Measurements from ENCODE around the gene VKORC1.

VKORC1 gene

DNA sequence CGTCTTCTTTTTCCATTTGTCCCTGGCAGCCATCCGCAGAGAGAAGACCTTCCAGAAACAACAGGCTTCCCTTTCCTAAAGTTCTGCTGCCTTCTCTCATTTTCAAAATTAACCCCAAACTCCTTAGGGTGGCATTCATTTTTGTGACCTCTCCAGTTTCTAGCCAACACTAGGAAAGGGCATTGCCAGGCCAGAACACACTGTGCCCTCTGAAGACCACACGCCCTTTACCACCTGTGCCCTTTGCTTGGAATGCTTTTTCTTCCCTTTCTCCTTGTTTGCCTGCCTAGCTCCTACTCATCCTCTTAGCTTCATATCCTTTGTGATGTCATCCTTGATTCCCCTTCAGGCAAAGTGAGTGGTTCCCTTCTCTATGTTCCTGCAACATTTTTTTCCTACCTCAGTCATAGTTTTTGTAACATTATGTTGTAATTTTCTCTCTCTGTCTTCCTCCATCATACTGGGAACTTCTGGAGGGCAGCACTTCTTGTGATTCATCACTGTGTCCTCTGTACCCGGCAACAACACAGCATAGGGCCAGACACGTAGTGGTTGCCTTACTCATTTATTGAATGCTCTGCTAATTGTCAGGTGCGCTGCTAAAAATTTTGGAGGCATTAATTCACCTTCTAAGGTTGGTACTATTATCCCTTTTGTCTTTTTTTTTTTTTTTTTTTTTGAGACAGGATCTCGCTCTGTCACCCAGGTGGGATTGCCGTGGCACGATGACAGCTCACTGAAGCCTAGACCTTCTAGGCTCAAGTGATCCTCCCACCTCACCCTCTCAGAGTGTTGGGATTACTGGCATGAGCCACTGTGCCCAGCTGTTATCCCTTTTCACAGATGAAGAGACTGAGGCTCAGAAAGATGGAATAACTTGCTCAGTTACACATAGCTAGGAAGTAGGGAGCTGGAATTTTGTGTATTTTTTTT lies 23.9 kb upstream of the VKORC1 start:
- TF ChIP-seq, protein P1, sequence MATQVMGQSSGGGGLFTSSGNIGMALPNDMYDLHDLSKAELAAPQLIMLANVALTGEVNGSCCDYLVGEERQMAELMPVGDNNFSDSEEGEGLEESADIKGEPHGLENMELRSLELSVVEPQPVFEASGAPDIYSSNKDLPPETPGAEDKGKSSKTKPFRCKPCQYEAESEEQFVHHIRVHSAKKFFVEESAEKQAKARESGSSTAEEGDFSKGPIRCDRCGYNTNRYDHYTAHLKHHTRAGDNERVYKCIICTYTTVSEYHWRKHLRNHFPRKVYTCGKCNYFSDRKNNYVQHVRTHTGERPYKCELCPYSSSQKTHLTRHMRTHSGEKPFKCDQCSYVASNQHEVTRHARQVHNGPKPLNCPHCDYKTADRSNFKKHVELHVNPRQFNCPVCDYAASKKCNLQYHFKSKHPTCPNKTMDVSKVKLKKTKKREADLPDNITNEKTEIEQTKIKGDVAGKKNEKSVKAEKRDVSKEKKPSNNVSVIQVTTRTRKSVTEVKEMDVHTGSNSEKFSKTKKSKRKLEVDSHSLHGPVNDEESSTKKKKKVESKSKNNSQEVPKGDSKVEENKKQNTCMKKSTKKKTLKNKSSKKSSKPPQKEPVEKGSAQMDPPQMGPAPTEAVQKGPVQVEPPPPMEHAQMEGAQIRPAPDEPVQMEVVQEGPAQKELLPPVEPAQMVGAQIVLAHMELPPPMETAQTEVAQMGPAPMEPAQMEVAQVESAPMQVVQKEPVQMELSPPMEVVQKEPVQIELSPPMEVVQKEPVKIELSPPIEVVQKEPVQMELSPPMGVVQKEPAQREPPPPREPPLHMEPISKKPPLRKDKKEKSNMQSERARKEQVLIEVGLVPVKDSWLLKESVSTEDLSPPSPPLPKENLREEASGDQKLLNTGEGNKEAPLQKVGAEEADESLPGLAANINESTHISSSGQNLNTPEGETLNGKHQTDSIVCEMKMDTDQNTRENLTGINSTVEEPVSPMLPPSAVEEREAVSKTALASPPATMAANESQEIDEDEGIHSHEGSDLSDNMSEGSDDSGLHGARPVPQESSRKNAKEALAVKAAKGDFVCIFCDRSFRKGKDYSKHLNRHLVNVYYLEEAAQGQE (IDR thresholded peaks at IDR 0.05; ENCODE audit: insufficient read depth in 1 of 2, low read depth in 2 of 2, low read length in 2 of 2) = no peak
- TF ChIP-seq TAF1 (IDR thresholded peaks at IDR 0.05; ENCODE audit: borderline replicate concordance, insufficient read depth, low read length) (no peak), SIN3A (IDR thresholded peaks at IDR 0.05; ENCODE audit: borderline replicate concordance, insufficient read depth, low read length) (no peak), FOXP2 (optimal IDR thresholded peaks at IDR 0.05; ENCODE audit: borderline replicate concordance, extremely low read depth, extremely low read length, insufficient read depth) (no peak), POLR2AphosphoS5 (IDR thresholded peaks at IDR 0.05; ENCODE audit: low read depth, low read length) (no peak)

DNA sequence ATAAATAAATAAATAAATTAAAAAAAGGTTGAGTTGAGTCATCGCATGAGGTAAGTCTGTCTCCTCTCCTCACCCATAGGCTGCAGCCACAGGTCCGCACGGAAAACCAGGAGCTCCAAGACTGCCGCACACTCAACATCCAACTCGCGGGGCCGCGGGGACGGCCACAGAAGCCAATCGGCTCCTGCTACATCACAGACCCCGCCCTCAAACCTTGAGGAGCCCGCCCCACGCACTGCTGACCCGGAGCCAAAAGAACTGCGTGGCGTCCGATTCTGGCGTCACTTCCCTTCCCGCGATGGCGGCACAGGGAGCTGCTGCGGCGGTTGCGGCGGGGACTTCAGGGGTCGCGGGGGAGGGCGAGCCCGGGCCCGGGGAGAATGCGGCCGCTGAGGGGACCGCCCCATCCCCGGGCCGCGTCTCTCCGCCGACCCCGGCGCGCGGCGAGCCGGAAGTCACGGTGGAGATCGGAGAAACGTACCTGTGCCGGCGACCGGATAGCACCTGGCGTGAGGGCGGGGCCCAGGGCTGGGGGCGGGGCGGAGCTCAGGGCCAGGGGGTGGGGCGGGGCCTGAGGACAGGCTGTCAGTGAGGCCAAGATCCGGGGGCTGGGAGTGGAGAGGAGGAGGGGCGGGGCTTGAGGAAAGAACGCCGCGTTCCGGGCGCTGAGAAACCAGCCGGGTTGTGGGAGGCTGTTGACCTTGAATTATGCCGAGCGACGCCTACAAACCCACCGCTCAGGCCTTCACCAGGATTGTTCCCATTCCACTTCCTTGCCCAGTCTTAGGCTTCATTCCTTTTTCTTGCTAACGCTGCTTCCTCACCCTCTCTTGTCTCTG lies 23.0 kb upstream of the VKORC1 start, which contains the start of gene KAT8:
TSS of gene KAT8 (plus strand) at position 281 of the 839 bp plus-strand sequence. CDS start at position 299, 18 bp downstream.
- TF ChIP-seq FOXP2 (optimal IDR thresholded peaks at IDR 0.05; ENCODE audit: borderline replicate concordance, extremely low read depth, extremely low read length, insufficient read depth) (no peak), TAF1 (IDR thresholded peaks at IDR 0.05; ENCODE audit: borderline replicate concordance, insufficient read depth, low read length) (peak; percentile 95), POLR2AphosphoS5 (IDR thresholded peaks at IDR 0.05; ENCODE audit: low read depth, low read length) (peak; percentile 75), SIN3A (IDR thresholded peaks at IDR 0.05; ENCODE audit: borderline replicate concordance, insufficient read depth, low read length) (no peak)
- TF ChIP-seq, protein P1 (IDR thresholded peaks at IDR 0.05; ENCODE audit: insufficient read depth in 1 of 2, low read depth in 2 of 2, low read length in 2 of 2) = no peak

DNA sequence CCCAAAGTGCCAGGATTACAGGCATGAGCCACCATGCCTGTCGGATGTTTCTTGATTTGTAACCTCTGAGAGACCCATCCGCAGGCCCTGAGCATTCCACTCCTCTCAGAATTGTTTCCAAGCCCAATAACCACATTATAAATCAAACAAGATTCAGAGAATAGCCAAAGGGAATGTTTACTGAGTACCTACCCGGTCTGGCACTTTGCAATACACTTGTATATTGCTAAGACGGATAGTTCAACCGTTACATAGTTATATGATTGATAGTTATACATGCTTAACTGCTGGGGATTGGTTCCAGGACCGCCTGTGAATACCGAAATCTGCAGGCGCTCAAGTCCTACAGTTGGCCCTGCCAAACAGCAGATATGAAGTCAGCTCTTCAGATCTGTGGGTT lies 19.9 kb upstream of the VKORC1 start:
- TF ChIP-seq SIN3A (IDR thresholded peaks at IDR 0.05; ENCODE audit: borderline replicate concordance, insufficient read depth, low read length) (no peak), TAF1 (IDR thresholded peaks at IDR 0.05; ENCODE audit: borderline replicate concordance, insufficient read depth, low read length) (no peak), POLR2AphosphoS5 (IDR thresholded peaks at IDR 0.05; ENCODE audit: low read depth, low read length) (0 out of 2 replicates have a peak, but pooled peaks have one; percentile 26)
- TF ChIP-seq, protein P1 (IDR thresholded peaks at IDR 0.05; ENCODE audit: insufficient read depth in 1 of 2, low read depth in 2 of 2, low read length in 2 of 2) = no peak

DNA sequence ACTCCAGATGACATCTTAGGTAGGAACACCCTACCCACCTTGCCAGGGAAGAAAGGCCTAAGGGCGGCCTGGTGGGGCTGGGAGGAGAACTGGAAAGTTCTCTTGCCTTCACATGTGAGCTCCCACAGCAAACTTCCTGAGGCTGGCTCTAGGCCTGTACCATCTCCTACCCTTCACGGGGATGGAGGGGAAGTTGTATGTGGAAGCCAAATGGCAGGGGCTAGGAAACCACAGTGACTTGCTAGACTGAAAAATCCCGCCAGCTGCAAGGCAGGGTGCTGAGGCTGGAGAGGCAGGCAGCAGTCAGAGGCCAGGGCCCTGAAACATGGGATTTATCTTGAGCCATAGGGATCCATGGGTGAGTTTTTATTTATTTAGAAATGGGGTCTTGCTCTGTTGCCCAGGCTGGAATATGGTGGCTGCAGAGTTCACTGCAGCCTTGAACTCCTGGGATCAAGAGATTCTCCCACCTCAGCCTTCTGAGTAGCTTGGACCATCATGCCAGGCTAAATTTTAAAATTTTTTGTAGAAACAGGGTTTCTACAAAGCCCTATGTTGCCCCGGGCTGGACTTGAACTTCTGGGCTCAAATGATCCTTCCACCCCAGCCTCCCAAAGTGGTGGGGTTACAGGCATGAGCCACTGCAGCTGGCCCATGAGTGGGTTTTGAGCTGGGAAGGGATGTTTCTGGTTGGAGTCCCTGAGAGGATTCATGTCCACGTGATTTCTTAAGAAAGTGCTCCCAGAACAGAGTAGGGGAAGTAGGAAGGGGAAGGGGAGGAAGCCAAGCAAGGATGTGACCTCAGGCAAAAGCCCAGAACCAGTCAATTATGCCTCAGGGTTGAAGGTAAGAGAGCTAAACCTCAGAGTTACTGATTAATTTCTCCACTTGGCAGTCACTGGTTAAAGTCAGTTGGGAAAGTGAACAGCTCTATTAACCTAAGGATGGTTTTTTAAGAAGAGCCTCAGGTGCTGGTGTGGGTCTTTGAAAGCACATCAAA lies 18.8 kb upstream of the VKORC1 start:
- TF ChIP-seq SIN3A (IDR thresholded peaks at IDR 0.05; ENCODE audit: borderline replicate concordance, insufficient read depth, low read length) (no peak), TAF1 (IDR thresholded peaks at IDR 0.05; ENCODE audit: borderline replicate concordance, insufficient read depth, low read length) (no peak), FOXP2 (optimal IDR thresholded peaks at IDR 0.05; ENCODE audit: borderline replicate concordance, extremely low read depth, extremely low read length, insufficient read depth) (no peak), POLR2AphosphoS5 (IDR thresholded peaks at IDR 0.05; ENCODE audit: low read depth, low read length) (no peak; the same call in 1 of the 2 replicates)
- TF ChIP-seq, protein P1 (IDR thresholded peaks at IDR 0.05; ENCODE audit: insufficient read depth in 1 of 2, low read depth in 2 of 2, low read length in 2 of 2) = no peak
